Measurements from ENCODE around the gene LYST.

Gene LYST

DNA sequence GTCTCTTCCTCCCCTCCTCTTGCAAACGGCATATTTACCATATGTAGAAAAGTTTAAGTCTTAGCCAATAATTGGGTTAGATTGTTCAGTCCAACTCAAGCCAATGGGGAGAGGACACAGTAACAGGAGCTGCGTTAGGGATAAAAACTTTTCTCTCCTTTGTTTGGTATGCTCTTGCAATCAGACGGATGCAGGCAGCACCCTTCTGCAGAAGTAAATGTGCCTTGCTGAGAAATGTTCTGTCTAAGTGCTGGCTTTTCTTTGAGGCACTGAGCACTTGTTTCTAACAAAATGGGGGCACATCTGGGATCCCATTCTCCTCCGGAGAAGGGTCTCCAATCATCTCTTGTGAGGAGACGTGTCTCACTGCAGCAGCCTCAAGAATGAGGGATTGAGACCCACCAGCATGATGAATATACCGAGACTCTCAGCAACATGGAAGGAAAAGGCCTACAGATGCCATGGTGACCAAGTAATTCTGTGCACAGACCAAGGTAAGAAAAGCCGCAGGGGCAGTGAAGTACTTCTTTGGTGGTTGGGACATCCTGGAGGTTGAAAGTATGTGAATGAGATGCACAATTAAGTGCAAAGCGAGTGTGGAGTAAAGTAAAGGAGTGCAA is 196.4 kb downstream of the LYST start:
- no peak overlapping the region for H3K18ac ChIP-seq (ENCODE audit: low read length)

DNA sequence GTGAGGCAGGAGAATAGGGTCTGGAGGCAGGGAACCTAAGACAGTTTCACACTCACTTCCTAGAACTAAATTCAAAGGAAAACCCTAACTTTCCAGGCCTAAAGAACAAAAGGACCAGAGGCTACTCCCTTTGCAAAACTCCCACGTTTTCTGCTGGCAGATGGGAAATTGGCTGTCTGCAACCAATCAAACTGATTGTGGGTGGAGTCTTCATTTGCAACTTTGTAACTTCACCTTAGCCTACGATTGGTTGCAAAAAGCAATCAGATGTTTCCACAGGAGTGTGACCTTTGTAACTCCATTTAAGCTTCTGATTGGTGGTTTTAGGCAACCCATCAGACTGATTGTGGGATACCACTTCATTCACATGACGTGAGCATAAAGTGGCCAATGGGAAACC is 197.4 kb downstream of the LYST start:
- no peak overlapping the region for H3K18ac ChIP-seq (ENCODE audit: low read length)
- H2AFZ ChIP-seq (ENCODE audit: insufficient read depth, low read length, poor library complexity): no peak overlapping the region
- no peak overlapping the region for H3K9ac ChIP-seq (ENCODE audit: low read length)
- H4K8ac ChIP-seq (ENCODE audit: low read depth, low read length): no peak overlapping the region
- no peaks in the 10 kb centered on the region for H3K27me3 ChIP-seq (ENCODE audit: insufficient read depth, low read length)
- H3K14ac ChIP-seq (ENCODE audit: low read length): no peak overlapping the region
- H3K4me2 ChIP-seq (ENCODE audit: low read length): no peak overlapping the region
- no peak overlapping the region for H3K4ac ChIP-seq (ENCODE audit: low read depth, low read length)
- no peak overlapping the region for H3K23ac ChIP-seq (ENCODE audit: low read length)
- H4K12ac ChIP-seq (ENCODE audit: low read depth, low read length): no peak overlapping the region
- H4K91ac ChIP-seq (ENCODE audit: low read depth, low read length): no peak overlapping the region
- WGBS (ENCODE audit: extremely low coverage, insufficient coverage, insufficient read length): no CpG with 5 or more reads among the region's 3 CpGs
- no peak overlapping the region for H2BK12ac ChIP-seq (ENCODE audit: low read length)
- peaks cover 6% of the 10 kb centered on the region for H3K9me3 ChIP-seq (ENCODE audit: insufficient read depth, low read depth, low read length)
- no peak overlapping the region for H3K4me3 ChIP-seq (ENCODE audit: low read depth, low read length)
- H2AK5ac ChIP-seq (ENCODE audit: low read length): no peak overlapping the region
- peaks cover 5% of the 10 kb centered on the region for H3K79me1 ChIP-seq (ENCODE audit: low read length)
- H3K27ac ChIP-seq (ENCODE audit: low read depth, low read length): no peak overlapping the region
- peaks cover 0 to 2% of the 10 kb centered on the region in 2 experiments for H3K36me3 ChIP-seq (ENCODE audit: control insufficient read depth in 1 of 2, insufficient read depth in 2 of 2, low read length in 2 of 2)
- no peak for DNase-seq
- H3K4me1 ChIP-seq (ENCODE audit: control insufficient read depth in 1 of 2, insufficient read depth in 2 of 2, low read length in 2 of 2): peaks cover 0 to 1% of the 10 kb centered on the region in 2 experiments
- no peak overlapping the region for H2BK5ac ChIP-seq (ENCODE audit: low read depth, low read length, poor library complexity)
- no peak overlapping the region for H2BK120ac ChIP-seq (ENCODE audit: insufficient read depth, low read length, poor library complexity)
- no peaks in the 10 kb centered on the region for H3K79me2 ChIP-seq (ENCODE audit: control insufficient read depth, insufficient read depth, low read length, poor library complexity)

More for the DNA sequence above, 196.4 kb downstream of the LYST start:
- Histone ChIP-seq H3K27ac (ENCODE audit: low read depth, low read length) (no peak overlapping the region), H2AFZ (ENCODE audit: insufficient read depth, low read length, poor library complexity) (no peak overlapping the region), H3K9me3 (ENCODE audit: insufficient read depth, low read depth, low read length) (peaks cover 7% of the 10 kb centered on the region), H3K36me3 (ENCODE audit: control insufficient read depth in 1 of 2, insufficient read depth in 2 of 2, low read length in 2 of 2) (peaks cover under 1 to 2% of the 10 kb centered on the region in 2 experiments), H3K4me3 (ENCODE audit: low read depth, low read length) (no peak overlapping the region), H2BK120ac (ENCODE audit: insufficient read depth, low read length, poor library complexity) (no peak overlapping the region), H3K9ac (ENCODE audit: low read length) (no peak overlapping the region), H2BK12ac (ENCODE audit: low read length) (no peak overlapping the region), H3K27me3 (ENCODE audit: insufficient read depth, low read length) (no peaks in the 10 kb centered on the region), H3K4me2 (ENCODE audit: low read length) (no peak overlapping the region), H3K79me1 (ENCODE audit: low read length) (peaks cover 7% of the 10 kb centered on the region), H2BK5ac (ENCODE audit: low read depth, low read length, poor library complexity) (no peak overlapping the region), H3K79me2 (ENCODE audit: control insufficient read depth, insufficient read depth, low read length, poor library complexity) (no peaks in the 10 kb centered on the region), H4K12ac (ENCODE audit: low read depth, low read length) (no peak overlapping the region), H2AK5ac (ENCODE audit: low read length) (no peak overlapping the region), H3K23ac (ENCODE audit: low read length) (no peak overlapping the region), H3K4me1 (ENCODE audit: control insufficient read depth in 1 of 2, insufficient read depth in 2 of 2, low read length in 2 of 2) (peaks cover 0 to 1% of the 10 kb centered on the region in 2 experiments), H3K14ac (ENCODE audit: low read length) (no peak overlapping the region), H3K4ac (ENCODE audit: low read depth, low read length) (no peak overlapping the region), H4K91ac (ENCODE audit: low read depth, low read length) (no peak overlapping the region), H4K8ac (ENCODE audit: low read depth, low read length) (no peak overlapping the region)
- WGBS (ENCODE audit: extremely low coverage, insufficient coverage, insufficient read length): no CpG with 5 or more reads among the region's 8 CpGs
- DNase-seq: no peak

DNA sequence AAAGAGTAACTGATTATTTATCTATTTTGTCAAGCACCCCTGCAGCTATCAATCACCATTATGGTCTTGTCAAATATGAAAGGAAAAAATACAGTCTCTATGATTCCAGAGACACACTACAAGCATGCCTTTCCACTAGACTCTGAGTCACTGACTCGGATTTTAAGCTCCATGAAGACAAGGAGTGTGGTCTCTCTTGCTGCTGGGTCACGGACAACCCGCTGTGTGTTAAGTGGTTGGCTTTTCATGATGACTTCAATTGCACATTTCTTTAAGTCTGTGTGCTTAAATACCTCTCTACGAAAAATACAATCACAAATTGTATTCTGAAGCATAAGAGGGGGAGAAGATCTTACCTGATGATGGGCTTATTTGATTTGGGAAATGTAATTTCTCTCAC is 203.1 kb downstream of the LYST start:
- H3K4me2 ChIP-seq (ENCODE audit: low read length): no peak overlapping the region
- no peak overlapping the region for H3K27ac ChIP-seq (ENCODE audit: low read depth, low read length)
- no peaks in the 10 kb centered on the region for H3K9me3 ChIP-seq (ENCODE audit: insufficient read depth, low read depth, low read length)
- H3K23ac ChIP-seq (ENCODE audit: low read length): no peak overlapping the region
- no peak overlapping the region for H4K12ac ChIP-seq (ENCODE audit: low read depth, low read length)
- no peak for DNase-seq
- no CpG with 5 or more reads among the region's 4 CpGs for WGBS (ENCODE audit: extremely low coverage, insufficient coverage, insufficient read length)
- H3K4ac ChIP-seq (ENCODE audit: low read depth, low read length): no peak overlapping the region
- no peak overlapping the region for H2AK5ac ChIP-seq (ENCODE audit: low read length)
- peaks cover 3 to 7% of the 10 kb centered on the region in 2 experiments for H3K4me1 ChIP-seq (ENCODE audit: control insufficient read depth in 1 of 2, insufficient read depth in 2 of 2, low read length in 2 of 2)
- no peak overlapping the region for H4K91ac ChIP-seq (ENCODE audit: low read depth, low read length)
- no peak overlapping the region for H2BK5ac ChIP-seq (ENCODE audit: low read depth, low read length, poor library complexity)
- no peak overlapping the region for H3K14ac ChIP-seq (ENCODE audit: low read length)
- H4K8ac ChIP-seq (ENCODE audit: low read depth, low read length): no peak overlapping the region
- H2BK120ac ChIP-seq (ENCODE audit: insufficient read depth, low read length, poor library complexity): no peak overlapping the region
- no peaks in the 10 kb centered on the region for H3K79me2 ChIP-seq (ENCODE audit: control insufficient read depth, insufficient read depth, low read length, poor library complexity)
- H3K36me3 ChIP-seq (ENCODE audit: control insufficient read depth in 1 of 2, insufficient read depth in 2 of 2, low read length in 2 of 2): no peaks in the 10 kb centered on the region
- H2AFZ ChIP-seq (ENCODE audit: insufficient read depth, low read length, poor library complexity): no peak overlapping the region
- no peak overlapping the region for H3K9ac ChIP-seq (ENCODE audit: low read length)
- H3K79me1 ChIP-seq (ENCODE audit: low read length): no peaks in the 10 kb centered on the region
- H3K18ac ChIP-seq (ENCODE audit: low read length): no peak overlapping the region
- H3K4me3 ChIP-seq (ENCODE audit: low read depth, low read length): no peak overlapping the region
- no peaks in the 10 kb centered on the region for H3K27me3 ChIP-seq (ENCODE audit: insufficient read depth, low read length)
- H2BK12ac ChIP-seq (ENCODE audit: low read length): no peak overlapping the region

DNA sequence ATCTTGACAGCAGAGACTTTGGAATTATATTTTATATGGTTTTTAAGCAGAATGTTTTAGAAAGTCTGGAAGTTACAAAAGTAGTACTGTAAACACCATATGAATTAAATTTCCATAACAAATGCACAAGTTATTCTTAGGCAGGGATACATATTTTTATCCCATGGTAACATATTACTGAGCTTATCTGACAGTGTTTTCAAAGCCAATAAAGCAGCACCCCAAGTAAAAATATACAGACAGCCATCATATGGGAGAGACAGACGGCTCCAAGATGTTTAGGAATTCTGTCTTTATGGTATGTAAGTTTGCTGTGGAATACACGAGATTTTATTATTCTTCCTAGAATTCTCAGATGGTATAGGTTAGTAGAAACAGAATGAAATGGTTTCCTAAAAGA is 205.1 kb downstream of the LYST start:
- H3K4me3 ChIP-seq (ENCODE audit: low read depth, low read length): no peak overlapping the region
- H3K4ac ChIP-seq (ENCODE audit: low read depth, low read length): no peak overlapping the region
- no peak overlapping the region for H4K8ac ChIP-seq (ENCODE audit: low read depth, low read length)
- no peak overlapping the region for H3K23ac ChIP-seq (ENCODE audit: low read length)
- no peaks in the 10 kb centered on the region for H3K36me3 ChIP-seq (ENCODE audit: control insufficient read depth in 1 of 2, insufficient read depth in 2 of 2, low read length in 2 of 2)
- no peak overlapping the region for H4K91ac ChIP-seq (ENCODE audit: low read depth, low read length)
- no peaks in the 10 kb centered on the region for H3K27me3 ChIP-seq (ENCODE audit: insufficient read depth, low read length)
- H3K4me1 ChIP-seq (ENCODE audit: control insufficient read depth in 1 of 2, insufficient read depth in 2 of 2, low read length in 2 of 2): peaks cover 3 to 7% of the 10 kb centered on the region in 2 experiments
- H3K79me1 ChIP-seq (ENCODE audit: low read length): no peaks in the 10 kb centered on the region
- DNase-seq: no peak
- no peak overlapping the region for H4K12ac ChIP-seq (ENCODE audit: low read depth, low read length)
- H2BK5ac ChIP-seq (ENCODE audit: low read depth, low read length, poor library complexity): no peak overlapping the region
- no peaks in the 10 kb centered on the region for H3K9me3 ChIP-seq (ENCODE audit: insufficient read depth, low read depth, low read length)
- H2BK120ac ChIP-seq (ENCODE audit: insufficient read depth, low read length, poor library complexity): no peak overlapping the region
- H3K14ac ChIP-seq (ENCODE audit: low read length): no peak overlapping the region
- H3K79me2 ChIP-seq (ENCODE audit: control insufficient read depth, insufficient read depth, low read length, poor library complexity): no peaks in the 10 kb centered on the region
- WGBS (ENCODE audit: extremely low coverage, insufficient coverage, insufficient read length): no CpG with 5 or more reads among the region's 2 CpGs
- no peak overlapping the region for H3K18ac ChIP-seq (ENCODE audit: low read length)
- H2AFZ ChIP-seq (ENCODE audit: insufficient read depth, low read length, poor library complexity): no peak overlapping the region
- H3K27ac ChIP-seq (ENCODE audit: low read depth, low read length): no peak overlapping the region
- H2AK5ac ChIP-seq (ENCODE audit: low read length): no peak overlapping the region
- no peak overlapping the region for H3K4me2 ChIP-seq (ENCODE audit: low read length)
- no peak overlapping the region for H2BK12ac ChIP-seq (ENCODE audit: low read length)
- no peak overlapping the region for H3K9ac ChIP-seq (ENCODE audit: low read length)

Measured in trophoblast cell (in vitro differentiated cells and primary cell).